HCT116 (cell line): ENCODE data around the gene BABAM2.

Experiments used
- CEBPB ChIP-seq: IDR thresholded peaks from 2 replicates; pipeline ENCODE4 v1.6.1; 2012; ENCODE audit warnings: low read depth
- POLR2AphosphoS5 ChIP-seq: IDR thresholded peaks from 2 replicates; pipeline ENCODE4 v1.6.1; 2011; ENCODE audit warnings: mild to moderate bottlenecking, low read depth, low read length, moderate library complexity
- ZFX ChIP-seq: fragments of 450-650 bp; IDR thresholded peaks from 2 replicates; pipeline ENCODE4 v1.6.1; 2017

GRCh38 chr2:28009732-28010131 is 119.2 kb downstream of the BABAM2 start:
- TF ChIP-seq CEBPB (no peak), ZFX (no peak), POLR2AphosphoS5 (no peak)
